LHCN-M2 (cell line): ENCODE results near the gene ALDH3A1. TPM values are rescaled to one million over a fixed set of nuclear protein-coding genes. Genes with fewer than 3 reads are reported as not detected.

Source experiments
- DNase-seq: peaks from one replicate; pipeline ENCODE4 v3.0.0-alpha.2; 2012; ENCODE audit warnings: low read depth
- total RNA-seq: library from RNA; depleted of rRNA; stranded (reverse); fragments of >200 nt; gene quantifications from 2 replicates; pipeline ENCODE4 v1.2.3, GENCODE V29; 2014

The ALDH3A1 gene
- total RNA-seq, 1 experiment from 2014 or later = not detected

- no peak for DNase-seq
These were observed 6.2 kb downstream of the ALDH3A1 start for GRCh38 chr17:19741832-19742457.

- no peak for DNase-seq
These were observed 7.2 kb downstream of the ALDH3A1 start for GRCh38 chr17:19740933-19741332.

GRCh38 chr17:19739241-19740201 is 8.6 kb downstream of the ALDH3A1 start:
- DNase-seq = no peak

GRCh38 chr17:19738757-19739156 is 9.3 kb downstream of the ALDH3A1 start:
- DNase-seq = no peak

GRCh38 chr17:19738073-19738449 is 10.0 kb downstream of the ALDH3A1 start:
- no peak for DNase-seq

- no peak for DNase-seq
These were observed 10.6 kb downstream of the ALDH3A1 start for GRCh38 chr17:19737305-19738072.

GRCh38 chr17:19736071-19736470 is 12.0 kb downstream of the ALDH3A1 start:
- no peak for DNase-seq

GRCh38 chr17:19733953-19734526 is 14.1 kb downstream of the ALDH3A1 start:
- no peak for DNase-seq

GRCh38 chr17:19731626-19732025 is 16.5 kb downstream of the ALDH3A1 start:
- no peak for DNase-seq

- DNase-seq = no peak
These were observed 17.3 kb downstream of the ALDH3A1 start for GRCh38 chr17:19730843-19731242.

- DNase-seq = no peak
These were observed 18.2 kb downstream of the ALDH3A1 start for GRCh38 chr17:19729900-19730299.

GRCh38 chr17:19728084-19728495 is 20.0 kb downstream of the ALDH3A1 start:
- peak; percentile 96 for DNase-seq

- peak; percentile 84 for DNase-seq
These were observed 20.5 kb downstream of the ALDH3A1 start for GRCh38 chr17:19727501-19728078.

GRCh38 chr17:19726631-19727376 is 21.3 kb downstream of the ALDH3A1 start:
- DNase-seq = peak; percentile 37

GRCh38 chr17:19725486-19725885 is 22.6 kb downstream of the ALDH3A1 start:
- DNase-seq = no peak

- DNase-seq = no peak
These were observed 23.3 kb downstream of the ALDH3A1 start for GRCh38 chr17:19724501-19725420.

GRCh38 chr17:19723964-19724363 is 24.1 kb downstream of the ALDH3A1 start:
- DNase-seq = no peak

GRCh38 chr17:19720631-19721426 is 27.3 kb downstream of the ALDH3A1 start:
- DNase-seq = no peak

- no peak for DNase-seq
These were observed 28.0 kb downstream of the ALDH3A1 start for GRCh38 chr17:19720210-19720475.
